H1 (cell line): ENCODE data around the gene SMC3. TPM values are rescaled to one million over a fixed set of nuclear protein-coding genes. Genes with fewer than 3 reads are reported as not detected.

ENCODE experiments used
- CTCF ChIA-PET: fragments of 300-600 bp; sonication (Branson Sonifier 250); formaldehyde crosslinking; loops from one replicate; lab custom pipeline; 2021; ENCODE audit not compliant: partially characterized antibody; lab: Charles Lee
- POLR2A ChIA-PET: fragments of 300-600 bp; sonication (Branson Sonifier 250); formaldehyde crosslinking; loops from one replicate; lab custom pipeline; 2021; ENCODE audit warnings: inconsistent platforms; ENCODE audit not compliant: partially characterized antibody; lab: Charles Lee
- DNase-seq, 2 experiments: peaks; one replicate each; pipeline versions ENCODE4 v3.0.0 to v3.0.0-alpha.2; 2010 to 2022; ENCODE audit warnings: low spot score in 2 of 2, low read depth in 1 of 2, mixed read lengths in 1 of 2
- FAIRE-seq: peaks from 2 replicates; lab custom pipeline; 2011; peaks lifted over from hg19 to GRCh38; lab: Jason Lieb, UNC
- H2AFZ ChIP-seq: 2 replicates; pipeline ENCODE4 v1.8.1; 2012; ENCODE audit warnings: low read length, inconsistent platforms
- H2AK5ac ChIP-seq: 2 replicates; pipeline ENCODE4 v1.6.1; 2013; ENCODE audit warnings: low read depth, low read length
- H2BK120ac ChIP-seq: replicated peaks from 2 replicates; pipeline ENCODE3; 2013; ENCODE audit warnings: low read depth, low read length, inconsistent platforms
- H2BK12ac ChIP-seq: 2 replicates; pipeline ENCODE4 v1.6.1; 2013; ENCODE audit warnings: low read depth, low read length
- H2BK15ac ChIP-seq: 2 replicates; pipeline ENCODE4 v1.6.1; 2013; ENCODE audit warnings: low read length
- H2BK20ac ChIP-seq: 2 replicates; pipeline ENCODE4 v1.6.1; 2013; ENCODE audit warnings: low read length
- H2BK5ac ChIP-seq: 2 replicates; pipeline ENCODE4 v1.6.1; 2013; ENCODE audit warnings: low read depth, low read length
- H3K14ac ChIP-seq: 2 replicates; pipeline ENCODE4 v1.6.1; 2013; ENCODE audit warnings: inconsistent platforms; ENCODE audit not compliant: insufficient read length
- H3K18ac ChIP-seq: 2 replicates; pipeline ENCODE4 v1.6.1; 2013; ENCODE audit warnings: low read length; ENCODE audit errors: extremely low read depth
- H3K23ac ChIP-seq: 2 replicates; pipeline ENCODE4 v1.6.1; 2013; ENCODE audit warnings: inconsistent platforms; ENCODE audit not compliant: insufficient read length
- H3K23me2 ChIP-seq: 2 replicates; pipeline ENCODE4 v1.6.1; 2013; ENCODE audit warnings: low read depth, low read length
- H3K27ac ChIP-seq: 2 replicates; pipeline ENCODE4 v1.6.1; 2011; ENCODE audit warnings: low read depth, low read length, inconsistent platforms
- H3K27me3 ChIP-seq, 4 experiments: replicated peaks in 1 of 4; 1 replicate in 1 of 4; 2 replicates in 3 of 4; pipeline versions ENCODE4 v1.6.1 to v1.8.1; 2011 to 2013; ENCODE audit warnings: low read length in 3 of 4, mild to moderate bottlenecking in 3 of 4, inconsistent platforms in 2 of 4, mixed read lengths in 2 of 4, moderate library complexity in 1 of 4; ENCODE audit not compliant: control insufficient read depth in 3 of 4, insufficient read depth in 3 of 4; ENCODE audit errors: extremely low read depth in 1 of 4
- H3K36me3 ChIP-seq, 4 experiments: 2 replicates each; pipeline versions ENCODE4 v1.6.1 to v1.8.1; 2011 to 2013; ENCODE audit warnings: mild to moderate bottlenecking in 4 of 4, low read length in 3 of 4, moderate library complexity in 2 of 4, control low read depth in 1 of 4, inconsistent platforms in 1 of 4; ENCODE audit not compliant: insufficient read depth in 4 of 4, control insufficient read depth in 2 of 4
- H3K4ac ChIP-seq: replicated peaks from 2 replicates; pipeline ENCODE3; 2013; ENCODE audit warnings: low read length, low read depth, mixed read lengths, inconsistent platforms; ENCODE audit not compliant: insufficient read length
- H3K4me1 ChIP-seq, 4 experiments: replicated peaks in 1 of 4; 1 replicate in 1 of 4; 2 replicates in 3 of 4; pipeline versions ENCODE4 v1.6.1 to v1.8.1; 2011 to 2013; ENCODE audit warnings: low read length in 3 of 4, inconsistent platforms in 2 of 4, mixed read lengths in 1 of 4; ENCODE audit not compliant: insufficient read depth in 4 of 4, control insufficient read depth in 3 of 4
- H3K4me2 ChIP-seq, 2 experiments: 2 replicates each; pipeline versions ENCODE4 v1.6.1 to v1.8.1; 2011 to 2013; ENCODE audit warnings: low read depth in 2 of 2, low read length in 2 of 2, control low read depth in 1 of 2, inconsistent platforms in 1 of 2, mild to moderate bottlenecking in 1 of 2; ENCODE audit not compliant: insufficient read depth in 1 of 2
- H3K4me3 ChIP-seq, 4 experiments: fragments of 200-600, 300-600 bp in 1 of 4; sonication (generic), shearing (Covaris generic), sonication (Bioruptor Twin) in 1 of 4; 2 replicates each; pipeline versions ENCODE4 v1.5.1 to v1.8.1; 2011 to 2016; ENCODE audit warnings: low read length in 4 of 4, low read depth in 3 of 4, control low read depth in 2 of 4, inconsistent platforms in 2 of 4, mild to moderate bottlenecking in 2 of 4, mixed read lengths in 1 of 4, moderate library complexity in 1 of 4; ENCODE audit not compliant: insufficient read depth in 2 of 4; ENCODE audit errors: extremely low read depth in 1 of 4
- H3K56ac ChIP-seq: replicated peaks from 2 replicates; pipeline ENCODE3; 2013; ENCODE audit warnings: low read depth, mild to moderate bottlenecking, mixed read lengths, low read length, inconsistent platforms; ENCODE audit not compliant: insufficient read length
- H3K79me1 ChIP-seq: 2 replicates; pipeline ENCODE4 v1.6.1; 2013; ENCODE audit warnings: low read depth, low read length, control low read depth
- H3K79me2 ChIP-seq, 2 experiments: 2 replicates each; pipeline versions ENCODE4 v1.6.1 to v1.8.1; 2012 to 2013; ENCODE audit warnings: low read length in 2 of 2, mild to moderate bottlenecking in 2 of 2, inconsistent platforms in 1 of 2; ENCODE audit not compliant: insufficient read depth in 2 of 2, control insufficient read depth in 1 of 2
- H3K9ac ChIP-seq, 4 experiments: replicated peaks in 1 of 4; 1 replicate in 1 of 4; 2 replicates in 3 of 4; pipeline versions ENCODE4 v1.6.1 to v1.8.1; 2011 to 2013; ENCODE audit warnings: low read depth in 3 of 4, low read length in 3 of 4, control low read depth in 2 of 4, mild to moderate bottlenecking in 2 of 4, moderate library complexity in 2 of 4, inconsistent platforms in 1 of 4; ENCODE audit errors: extremely low read depth in 1 of 4
- H3K9me3 ChIP-seq, 2 experiments: 2 replicates each; pipeline versions ENCODE4 v1.6.1 to v1.8.1; 2012 to 2013; ENCODE audit warnings: mild to moderate bottlenecking in 2 of 2, moderate library complexity in 2 of 2, control low read depth in 1 of 2, inconsistent platforms in 1 of 2, low read depth in 1 of 2, low read length in 1 of 2, mixed read lengths in 1 of 2; ENCODE audit not compliant: insufficient read depth in 2 of 2
- H4K20me1 ChIP-seq, 2 experiments: replicated peaks in 1 of 2; 2 replicates each; pipeline versions ENCODE3 to v1.8.1; 2011 to 2013; ENCODE audit warnings: inconsistent platforms in 2 of 2, low read length in 2 of 2, mild to moderate bottlenecking in 1 of 2; ENCODE audit not compliant: insufficient read depth in 2 of 2, control insufficient read depth in 1 of 2
- H4K5ac ChIP-seq: 2 replicates; pipeline ENCODE4 v1.6.1; 2013; ENCODE audit warnings: low read length, low read depth, mixed read lengths, inconsistent platforms; ENCODE audit not compliant: insufficient read length
- H4K8ac ChIP-seq: 2 replicates; pipeline ENCODE4 v1.8.0; 2013; ENCODE audit warnings: mild to moderate bottlenecking, moderate library complexity, low read length, inconsistent platforms; ENCODE audit not compliant: insufficient read depth; ENCODE audit errors: extremely low read depth
- H4K91ac ChIP-seq: replicated peaks from 2 replicates; pipeline ENCODE3; 2013; ENCODE audit warnings: low read length, mixed read lengths, inconsistent platforms; ENCODE audit not compliant: insufficient read length
- HDAC6 ChIP-seq: IDR thresholded peaks from one replicate; pipeline ENCODE4 v1.7.1; 2012; ENCODE audit warnings: low read depth, mild to moderate bottlenecking, inconsistent platforms, low read length, moderate library complexity
- KDM4A ChIP-seq: IDR thresholded peaks from one replicate; pipeline ENCODE4 v1.7.1; 2012; ENCODE audit warnings: low read depth, mild to moderate bottlenecking, moderate library complexity, low read length, inconsistent platforms; ENCODE audit not compliant: severe bottlenecking
- WGBS, 2 experiments: shearing (Covaris generic) in 1 of 2; methylation state at CpG; one replicate each; pipeline versions ENCODE4 v1.1.6 to v1.1.7; 2013 to 2015; ENCODE audit warnings: low lambda C conversion rate in 2 of 2, mixed read lengths in 2 of 2, inconsistent platforms in 1 of 2, low coverage in 1 of 2, missing lambda C conversion rate in 1 of 2; ENCODE audit not compliant: insufficient replicate concordance in 2 of 2, insufficient coverage in 1 of 2, insufficient read length in 1 of 2; ENCODE audit errors: extremely low coverage in 1 of 2, missing lambda C conversion rate in 1 of 2; 5-methylcytosine and 5-hydroxymethylcytosine counted together
- polyA plus RNA-seq, 7 experiments: library from polyadenylated mRNA; depleted of rRNA in 3 of 7; stranded (reverse) in 5 of 7; unstranded in 2 of 7; fragments of >200 nt in 5 of 7; fragments of 200-250 nt in 2 of 7; gene quantifications; 1 replicate in 5 of 7; 2 replicates in 1 of 7; 4 replicates in 1 of 7; pipeline versions ENCODE4 v1.2.1 to v1.2.3, GENCODE V29; 2011 to 2013; ENCODE audit warnings: missing spikeins in 2 of 7, mixed read lengths in 2 of 7
- total RNA-seq: library from RNA; stranded (reverse); fragmentation: NEBNext Ultra II Directional; extraction: Animal tissue kit (Norgen Biotek cat#: 25700); gene quantifications from 2 replicates; pipeline ENCODE4 v1.2.1, GENCODE V29; 2021

SMC3 gene
- total and polyA plus RNA-seq, 2 of the 8 experiments (the other 6 are each of a cell fraction or from before 2014, with no cell fraction given) = 12.7 to 93.4 TPM

- Histone ChIP-seq H4K5ac (no peak overlapping the region), H3K4me3 (no peak overlapping the region), H3K79me2 (no peaks in the 10 kb centered on the region), H2BK120ac (no peak overlapping the region), H3K9ac (no peak overlapping the region), H3K18ac (no peak overlapping the region), H3K14ac (no peak overlapping the region), H3K79me1 (no peaks in the 10 kb centered on the region), H2BK5ac (no peak overlapping the region), H3K4ac (no peak overlapping the region), H3K27ac (no peak overlapping the region), H3K23ac (no peak overlapping the region), H2BK15ac (no peak overlapping the region), H3K36me3 (no peaks in the 10 kb centered on the region), H2AK5ac (no peak overlapping the region), H4K20me1 (no peaks in the 10 kb centered on the region), H3K56ac (no peak overlapping the region), H4K8ac (no peak overlapping the region), H2AFZ (no peak overlapping the region), H3K27me3 (no peaks in the 10 kb centered on the region), H3K4me2 (no peak overlapping the region), H4K91ac (no peak overlapping the region), H3K23me2 (no peaks in the 10 kb centered on the region; the same call in 1 of the 2 replicates), H3K4me1 (no peaks in the 10 kb centered on the region), H3K9me3 (no peaks in the 10 kb centered on the region), H2BK20ac (no peak overlapping the region), H2BK12ac (no peak overlapping the region)
- WGBS, 2 experiments = 84% methylated on average over 6 of the region's 6 CpGs; no CpG with 5 or more reads in 1 of the 2 experiments
- CTCF ChIA-PET = interaction anchor here (0.6 to 4.8 kb wide), 47 partner anchors 10 to 239 kb away, joined by 3 to 49 read pairs (median 4); partner anchors contain the start of gene SMNDC1
- TF ChIP-seq KDM4A (no peak), HDAC6 (no peak)
- DNase-seq = peak in 1 of 2 experiments; percentile 34
- no peak for FAIRE-seq
- POLR2A ChIA-PET = interaction anchor here (0.7 to 1.2 kb wide), 4 partner anchors 16 to 48 kb away, joined by 4 to 7 read pairs (median 5); partner anchors contain the start of genes DUSP5 and SMC3
Observed at GRCh38 chr10:110546077-110546476, 21.4 kb upstream of the SMC3 start.
